CD8-positive, alpha-beta memory T cell (primary cell): Measurements from ENCODE around the gene SEZ6L. TPM values are rescaled to one million over a fixed set of nuclear protein-coding genes. Genes with fewer than 3 reads are reported as not detected.
A peak's percentile ranks its signal among the peaks of the same experiment; 100 is the strongest.

Experiments
- CTCF ChIA-PET: fragments of 350-600 bp; sonication (Branson Sonifier 250); formaldehyde crosslinking; loops from one replicate; lab custom pipeline; 2021; ENCODE audit warnings: antibody characterized with exemption; lab: Charles Lee
- POLR2A ChIA-PET: fragments of 350-600 bp; sonication (Branson Sonifier 250); formaldehyde crosslinking; loops from one replicate; lab custom pipeline; 2021; ENCODE audit warnings: antibody characterized with exemption; lab: Charles Lee
- DNase-seq, 5 donors: peaks; one replicate each; pipeline versions ENCODE4 v3.0.0 to v3.0.0-alpha.2; 2020 to 2022; ENCODE audit warnings: mixed read lengths in 1 of 5
- H3K27ac ChIP-seq: one replicate; pipeline ENCODE4 v1.7.0; 2013; ENCODE audit warnings: low read depth, mild to moderate bottlenecking, low read length, moderate library complexity
- H3K27me3 ChIP-seq: 2 replicates; pipeline ENCODE4 v1.7.0; 2013; ENCODE audit warnings: low read length, mild to moderate bottlenecking; ENCODE audit not compliant: insufficient read depth, poor library complexity, severe bottlenecking
- H3K36me3 ChIP-seq: 2 replicates; pipeline ENCODE4 v1.7.0; 2013; ENCODE audit warnings: mild to moderate bottlenecking, low read length, moderate library complexity; ENCODE audit not compliant: insufficient read depth
- H3K4me1 ChIP-seq: 2 replicates; pipeline ENCODE4 v1.7.0; 2013; ENCODE audit warnings: mild to moderate bottlenecking, low read length, moderate library complexity; ENCODE audit not compliant: insufficient read depth
- H3K4me3 ChIP-seq: 2 replicates; pipeline ENCODE4 v1.7.0; 2013; ENCODE audit warnings: mild to moderate bottlenecking, low read length
- H3K9me3 ChIP-seq: 2 replicates; pipeline ENCODE4 v1.7.0; 2013; ENCODE audit warnings: mild to moderate bottlenecking, low read length
- H3K27ac Mint-ChIP-seq, 8 donors: one replicate each; pipeline ENCODE4 v1.8.0; 2020 to 2021; ENCODE audit warnings: mixed read lengths in 8 of 8, mild to moderate bottlenecking in 6 of 8, inconsistent platforms in 3 of 8, moderate library complexity in 3 of 8
- H3K27me3 Mint-ChIP-seq, 2 donors: one replicate each; pipeline ENCODE4 v1.8.0; 2020 to 2021; ENCODE audit warnings: mixed read lengths in 2 of 2, mild to moderate bottlenecking in 1 of 2, moderate library complexity in 1 of 2
- H3K36me3 Mint-ChIP-seq, 3 donors: one replicate each; pipeline ENCODE4 v1.8.0; 2020 to 2021; ENCODE audit warnings: mixed read lengths in 3 of 3, inconsistent platforms in 1 of 3, mild to moderate bottlenecking in 1 of 3
- H3K4me1 Mint-ChIP-seq, 3 donors: one replicate each; pipeline ENCODE4 v1.8.0; 2020 to 2021; ENCODE audit warnings: mixed read lengths in 3 of 3, inconsistent platforms in 1 of 3, mild to moderate bottlenecking in 1 of 3
- H3K4me3 Mint-ChIP-seq, 7 donors: one replicate each; pipeline ENCODE4 v1.8.0; 2020 to 2021; ENCODE audit warnings: mixed read lengths in 7 of 7, mild to moderate bottlenecking in 6 of 7, moderate library complexity in 4 of 7, inconsistent platforms in 2 of 7
- H3K9me3 Mint-ChIP-seq, 5 donors: one replicate each; pipeline ENCODE4 v1.8.0; 2020 to 2022; ENCODE audit warnings: mixed read lengths in 5 of 5, mild to moderate bottlenecking in 3 of 5, moderate library complexity in 2 of 5, inconsistent platforms in 1 of 5
- polyA plus RNA-seq: library from polyadenylated mRNA; unstranded; fragments of 300-500 nt; fragmentation: Illumina TruSeq; gene quantifications from one replicate; pipeline ENCODE4 v1.2.3, GENCODE V29; 2021
- total RNA-seq, 2 experiments: library from RNA; stranded (reverse); gene quantifications; one replicate each; pipeline ENCODE4 v1.2.3, GENCODE V29; 2021

Gene SEZ6L
- total and polyA plus RNA-seq, 3 experiments from 2014 or later: not detected

GRCh38 chr22:26372890-26373289, 203.6 kb downstream of the SEZ6L start:
- Histone ChIP-seq H3K4me1 (no peaks in the 10 kb centered on the region), H3K36me3 (no peaks in the 10 kb centered on the region), H3K9me3 (no peaks in the 10 kb centered on the region), H3K27ac (no peak overlapping the region), H3K4me3 (no peak overlapping the region), H3K27me3 (no peaks in the 10 kb centered on the region)
- no peak for DNase-seq
- Mint-ChIP-seq H3K27ac (no peak overlapping the region), H3K4me1 (peaks cover 5 to 7% (median 6%) of the 10 kb centered on the region in 3 donors), H3K27me3 (peaks cover 13 to 72% of the 10 kb centered on the region in 2 donors), H3K4me3 (no peak overlapping the region), H3K9me3 (peaks cover 0 to 2% (median 0%) of the 10 kb centered on the region in 5 donors), H3K36me3 (no peaks in the 10 kb centered on the region)
- POLR2A ChIA-PET: no interaction called here
- CTCF ChIA-PET: interaction anchor here (0.7 kb wide), 1 partner anchor 8 kb away, joined by 3 read pairs; no protein-coding TSS in a partner anchor

- no peaks in the 10 kb centered on the region for H3K36me3 ChIP-seq
- Mint-ChIP-seq H3K4me1 (peaks cover 5 to 7% (median 6%) of the 10 kb centered on the region in 3 donors), H3K27me3 (peaks cover 18 to 72% of the 10 kb centered on the region in 2 donors), H3K9me3 (peaks cover 0 to 14% (median 7%) of the 10 kb centered on the region in 5 donors), H3K36me3 (peaks cover 0 to 7% (median 0%) of the 10 kb centered on the region in 3 donors), H3K4me3 (no peak overlapping the region), H3K27ac (no peak overlapping the region)
- POLR2A ChIA-PET: no interaction called here
- no peak overlapping the region for H3K27ac ChIP-seq
- no peaks in the 10 kb centered on the region for H3K27me3 ChIP-seq
- no peaks in the 10 kb centered on the region for H3K4me1 ChIP-seq
- CTCF ChIA-PET: no interaction called here
- no peak for DNase-seq
- no peak overlapping the region for H3K4me3 ChIP-seq
- H3K9me3 ChIP-seq: no peaks in the 10 kb centered on the region
Observed at GRCh38 chr22:26374391-26375026, 205.2 kb downstream of the SEZ6L start.

GRCh38 chr22:26377170-26377830, 208.0 kb downstream of the SEZ6L start:
- no peak overlapping the region for H3K27ac Mint-ChIP-seq
- ChIA-PET CTCF (interaction anchor here (0.9 kb wide), 1 partner anchor 84 kb away, joined by 3 read pairs; no protein-coding TSS in a partner anchor), POLR2A (no interaction called here)
- no peaks in the 10 kb centered on the region for H3K9me3 ChIP-seq
- no peaks in the 10 kb centered on the region for H3K4me1 ChIP-seq
- no peaks in the 10 kb centered on the region for H3K27me3 ChIP-seq
- peaks cover 0 to 14% (median 7%) of the 10 kb centered on the region in 5 donors for H3K9me3 Mint-ChIP-seq
- no peaks in the 10 kb centered on the region for H3K36me3 ChIP-seq
- peaks cover 5 to 7% (median 6%) of the 10 kb centered on the region in 3 donors for H3K4me1 Mint-ChIP-seq
- H3K27me3 Mint-ChIP-seq: peaks cover 24 to 79% of the 10 kb centered on the region in 2 donors
- H3K4me3 Mint-ChIP-seq: peak overlapping the region in 2 of 7 donors; percentile 0 to 18
- no peak overlapping the region for H3K27ac ChIP-seq
- DNase-seq: no peak
- peaks cover 0 to 7% (median 0%) of the 10 kb centered on the region in 3 donors for H3K36me3 Mint-ChIP-seq
- H3K4me3 ChIP-seq: no peak overlapping the region

GRCh38 chr22:26380072-26380830, 211.0 kb downstream of the SEZ6L start:
- POLR2A ChIA-PET: no interaction called here
- CTCF ChIA-PET: interaction anchor here (1.7 kb wide), 1 partner anchor 13 kb away, joined by 6 read pairs; no protein-coding TSS in a partner anchor
- H3K27me3 Mint-ChIP-seq: peaks cover 21 to 71% of the 10 kb centered on the region in 2 donors

GRCh38 chr22:26382782-26383181, 213.5 kb downstream of the SEZ6L start:
- H3K9me3 ChIP-seq: no peaks in the 10 kb centered on the region
- no peak overlapping the region for H3K27ac ChIP-seq
- H3K27ac Mint-ChIP-seq: peak overlapping the region in 1 of 8 donors; percentile 24
- no peak for DNase-seq
- no peaks in the 10 kb centered on the region for H3K27me3 ChIP-seq
- CTCF ChIA-PET: interaction anchor here (0.7 to 1.5 kb wide), 3 partner anchors 9 to 78 kb away, joined by 3 to 4 read pairs (median 4); no protein-coding TSS in a partner anchor
- H3K9me3 Mint-ChIP-seq: peaks cover 0 to 12% (median 7%) of the 10 kb centered on the region in 5 donors
- no peak overlapping the region for H3K4me3 ChIP-seq
- no peak overlapping the region for H3K4me3 Mint-ChIP-seq
- H3K4me1 ChIP-seq: no peaks in the 10 kb centered on the region
- peaks cover 16 to 72% of the 10 kb centered on the region in 2 donors for H3K27me3 Mint-ChIP-seq
- peaks cover 0 to under 1% (median 0%) of the 10 kb centered on the region in 3 donors for H3K4me1 Mint-ChIP-seq
- POLR2A ChIA-PET: no interaction called here
- H3K36me3 Mint-ChIP-seq: peaks cover 0 to 7% (median 0%) of the 10 kb centered on the region in 3 donors
- no peaks in the 10 kb centered on the region for H3K36me3 ChIP-seq

More at GRCh38 chr22:26380072-26380830, 211.0 kb downstream of the SEZ6L start:
- no peak overlapping the region for H3K4me3 Mint-ChIP-seq
- H3K4me3 ChIP-seq: no peak overlapping the region
- H3K4me1 ChIP-seq: no peaks in the 10 kb centered on the region
- peaks cover 0 to 7% (median 0%) of the 10 kb centered on the region in 3 donors for H3K36me3 Mint-ChIP-seq
- no peaks in the 10 kb centered on the region for H3K9me3 ChIP-seq
- H3K27ac Mint-ChIP-seq: no peak overlapping the region
- peaks cover 0 to 14% (median 7%) of the 10 kb centered on the region in 5 donors for H3K9me3 Mint-ChIP-seq
- no peak overlapping the region for H3K27ac ChIP-seq
- no peaks in the 10 kb centered on the region for H3K36me3 ChIP-seq
- DNase-seq: no peak
- H3K27me3 ChIP-seq: no peaks in the 10 kb centered on the region
- H3K4me1 Mint-ChIP-seq: peaks cover 5 to 7% (median 6%) of the 10 kb centered on the region in 3 donors

GRCh38 chr22:26383968-26384556, 214.8 kb downstream of the SEZ6L start:
- Mint-ChIP-seq H3K36me3 (no peaks in the 10 kb centered on the region), H3K27ac (no peak overlapping the region), H3K4me1 (no peaks in the 10 kb centered on the region), H3K27me3 (peaks cover 15 to 77% of the 10 kb centered on the region in 2 donors), H3K4me3 (no peak overlapping the region), H3K9me3 (peaks cover 0 to 5% (median under 1%) of the 10 kb centered on the region in 5 donors)
- Histone ChIP-seq H3K27ac (no peak overlapping the region), H3K4me3 (no peak overlapping the region), H3K36me3 (no peaks in the 10 kb centered on the region), H3K4me1 (no peaks in the 10 kb centered on the region), H3K27me3 (no peaks in the 10 kb centered on the region), H3K9me3 (no peaks in the 10 kb centered on the region)
- no peak for DNase-seq
- ChIA-PET POLR2A (no interaction called here), CTCF (interaction anchor here (1.4 to 1.5 kb wide), 2 partner anchors 8 to 18 kb away, joined by 4 read pairs; no protein-coding TSS in a partner anchor)

GRCh38 chr22:26385164-26385563, 215.9 kb downstream of the SEZ6L start:
- Mint-ChIP-seq H3K9me3 (no peaks in the 10 kb centered on the region), H3K27me3 (peaks cover 6 to 69% of the 10 kb centered on the region in 2 donors), H3K36me3 (no peaks in the 10 kb centered on the region), H3K27ac (no peak overlapping the region), H3K4me1 (no peaks in the 10 kb centered on the region), H3K4me3 (no peak overlapping the region)
- no peaks in the 10 kb centered on the region for H3K4me1 ChIP-seq
- no peak for DNase-seq
- CTCF ChIA-PET: no interaction called here
- no peaks in the 10 kb centered on the region for H3K9me3 ChIP-seq
- no peak overlapping the region for H3K4me3 ChIP-seq
- no peaks in the 10 kb centered on the region for H3K27me3 ChIP-seq
- H3K36me3 ChIP-seq: no peaks in the 10 kb centered on the region
- no peak overlapping the region for H3K27ac ChIP-seq
- POLR2A ChIA-PET: no interaction called here
